Hepatocyte (in vitro differentiated cells): ENCODE data around the gene INSIG1.

Source experiments
- CTCF ChIP-seq: fragments of 200-600 bp; sonication (generic); IDR thresholded peaks from 2 replicates; pipeline ENCODE4 v1.5.1; 2016; ENCODE audit warnings: antibody characterized with exemption, mild to moderate bottlenecking; ENCODE audit not compliant: poor library complexity
- EZH2 ChIP-seq: fragments of 200-600 bp; sonication (generic); IDR thresholded peaks from 2 replicates; pipeline ENCODE4 v1.6.1; 2016; ENCODE audit warnings: antibody characterized with exemption, mild to moderate bottlenecking, borderline replicate concordance
- EZH2phosphoT487 ChIP-seq: fragments of 200-600 bp; sonication (generic); IDR thresholded peaks from one replicate; pipeline ENCODE4 v1.6.1; 2018; ENCODE audit warnings: antibody characterized with exemption, mild to moderate bottlenecking, low read depth, moderate library complexity; ENCODE audit not compliant: unreplicated experiment, severe bottlenecking

GRCh38 chr7:155310425-155311114 is 12.9 kb downstream of the INSIG1 start:
- no peak for TF ChIP-seq EZH2
- TF ChIP-seq CTCF: no peak
- TF ChIP-seq EZH2phosphoT487: no peak
